Measurements from ENCODE around the gene MYH7B.

GRCh38 chr20:34947336-34947735 lies 8.3 kb upstream of the MYH7B start:
- no peak for TF ChIP-seq POLR2A (IDR thresholded peaks at IDR 0.05)
- TF ChIP-seq, protein P1, sequence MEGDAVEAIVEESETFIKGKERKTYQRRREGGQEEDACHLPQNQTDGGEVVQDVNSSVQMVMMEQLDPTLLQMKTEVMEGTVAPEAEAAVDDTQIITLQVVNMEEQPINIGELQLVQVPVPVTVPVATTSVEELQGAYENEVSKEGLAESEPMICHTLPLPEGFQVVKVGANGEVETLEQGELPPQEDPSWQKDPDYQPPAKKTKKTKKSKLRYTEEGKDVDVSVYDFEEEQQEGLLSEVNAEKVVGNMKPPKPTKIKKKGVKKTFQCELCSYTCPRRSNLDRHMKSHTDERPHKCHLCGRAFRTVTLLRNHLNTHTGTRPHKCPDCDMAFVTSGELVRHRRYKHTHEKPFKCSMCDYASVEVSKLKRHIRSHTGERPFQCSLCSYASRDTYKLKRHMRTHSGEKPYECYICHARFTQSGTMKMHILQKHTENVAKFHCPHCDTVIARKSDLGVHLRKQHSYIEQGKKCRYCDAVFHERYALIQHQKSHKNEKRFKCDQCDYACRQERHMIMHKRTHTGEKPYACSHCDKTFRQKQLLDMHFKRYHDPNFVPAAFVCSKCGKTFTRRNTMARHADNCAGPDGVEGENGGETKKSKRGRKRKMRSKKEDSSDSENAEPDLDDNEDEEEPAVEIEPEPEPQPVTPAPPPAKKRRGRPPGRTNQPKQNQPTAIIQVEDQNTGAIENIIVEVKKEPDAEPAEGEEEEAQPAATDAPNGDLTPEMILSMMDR (IDR thresholded peaks at IDR 0.05) = no peak
